ENCODE measurements around the gene PRRT1.
A peak's percentile ranks its signal among the peaks of the same experiment; 100 is the strongest.

PRRT1 gene

DNA sequence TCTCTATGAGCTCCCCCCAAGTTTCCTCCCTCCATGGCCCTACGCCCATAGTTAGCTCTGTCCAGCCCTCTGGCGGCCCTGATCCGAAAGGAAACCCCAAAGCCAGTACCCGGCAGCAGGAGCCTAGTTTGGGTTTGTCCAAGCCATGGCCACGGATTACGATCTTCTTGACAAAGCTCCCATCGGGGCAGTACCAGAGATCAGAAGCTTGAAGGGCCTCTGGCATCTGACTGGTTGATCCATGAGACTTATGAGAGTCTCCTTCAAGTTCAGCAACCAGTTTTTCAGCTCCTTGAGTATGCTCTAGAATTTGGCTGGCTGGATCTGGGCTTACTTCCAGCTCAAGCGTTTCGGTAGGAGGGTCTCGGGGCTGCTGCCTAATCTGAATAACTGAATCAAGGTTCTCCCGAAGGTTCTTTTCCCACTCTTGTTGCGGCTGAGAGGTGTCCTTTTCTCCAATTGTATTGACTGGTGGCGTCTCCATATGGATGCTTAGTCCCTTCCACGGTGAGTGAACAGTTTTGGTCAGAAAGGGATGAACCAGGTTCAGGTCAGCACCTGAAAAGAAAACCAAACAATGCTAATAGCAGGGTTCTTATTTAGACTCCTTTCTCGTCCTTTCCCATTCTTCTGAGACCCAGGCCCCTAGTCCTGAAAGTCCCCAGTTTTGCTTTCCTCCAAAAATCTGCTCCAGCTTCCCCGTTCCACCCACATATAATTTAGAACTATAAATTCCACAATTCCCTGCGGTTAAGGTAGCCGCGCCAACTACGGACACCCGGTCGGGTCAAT, 22.2 kb downstream of the PRRT1 start:
- Histone ChIP-seq H3K4me3 (ENCODE audit: low read depth, low read length) (peak overlapping the region; percentile 84), H3K27ac (ENCODE audit: low read depth, low read length) (peak overlapping the region; percentile 27; the same call in 1 of the 2 replicates), H3K79me2 (ENCODE audit: control insufficient read depth, insufficient read depth, low read length, unreplicated experiment) (peaks cover 24% of the 10 kb centered on the region), H3K27me3 (ENCODE audit: insufficient read depth, low read length) (no peaks in the 10 kb centered on the region), H3K4me1 (ENCODE audit: control insufficient read depth, insufficient read depth, low read length, unreplicated experiment) (peaks cover 23% of the 10 kb centered on the region), H3K36me3 (ENCODE audit: insufficient read depth, low read length) (no peaks in the 10 kb centered on the region), H2AFZ (ENCODE audit: low read length, unreplicated experiment) (peak overlapping the region; percentile 74)

DNA sequence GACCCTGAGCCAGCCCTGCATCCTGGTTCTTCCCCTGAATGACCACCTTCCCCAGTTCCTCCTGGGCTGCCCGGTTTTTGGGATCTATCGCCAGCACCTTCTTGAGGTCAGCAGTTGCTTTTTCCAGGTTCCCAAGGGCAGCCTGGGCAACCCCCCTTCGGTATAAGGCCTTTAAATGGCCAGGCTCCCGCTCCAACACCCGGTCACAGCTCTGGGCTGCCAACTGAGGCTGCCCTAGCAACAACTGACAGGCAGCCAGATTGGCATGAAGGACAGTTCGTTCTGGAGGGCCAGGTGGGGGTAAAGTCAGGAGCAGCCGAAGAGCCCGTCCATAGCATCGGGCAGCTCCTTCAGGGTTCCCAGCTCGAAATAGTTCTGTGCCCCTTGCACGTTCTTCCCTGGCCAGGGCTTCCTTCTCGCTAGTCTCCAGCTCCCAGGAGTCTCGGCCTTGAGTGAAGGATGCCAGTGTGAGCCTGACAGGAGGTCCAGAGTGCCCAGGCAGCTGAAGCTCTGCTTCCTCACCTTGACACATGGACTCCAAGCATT, 22.9 kb downstream of the PRRT1 start:
- Histone ChIP-seq H3K4me1 (ENCODE audit: control insufficient read depth, insufficient read depth, low read length, unreplicated experiment) (peaks cover 21% of the 10 kb centered on the region), H3K79me2 (ENCODE audit: control insufficient read depth, insufficient read depth, low read length, unreplicated experiment) (peaks cover 24% of the 10 kb centered on the region), H3K36me3 (ENCODE audit: insufficient read depth, low read length) (no peaks in the 10 kb centered on the region), H2AFZ (ENCODE audit: low read length, unreplicated experiment) (no peak overlapping the region), H3K4me3 (ENCODE audit: low read depth, low read length) (peak overlapping the region; percentile 84), H3K27ac (ENCODE audit: low read depth, low read length) (peak overlapping the region; percentile 28), H3K27me3 (ENCODE audit: insufficient read depth, low read length) (no peaks in the 10 kb centered on the region)

DNA sequence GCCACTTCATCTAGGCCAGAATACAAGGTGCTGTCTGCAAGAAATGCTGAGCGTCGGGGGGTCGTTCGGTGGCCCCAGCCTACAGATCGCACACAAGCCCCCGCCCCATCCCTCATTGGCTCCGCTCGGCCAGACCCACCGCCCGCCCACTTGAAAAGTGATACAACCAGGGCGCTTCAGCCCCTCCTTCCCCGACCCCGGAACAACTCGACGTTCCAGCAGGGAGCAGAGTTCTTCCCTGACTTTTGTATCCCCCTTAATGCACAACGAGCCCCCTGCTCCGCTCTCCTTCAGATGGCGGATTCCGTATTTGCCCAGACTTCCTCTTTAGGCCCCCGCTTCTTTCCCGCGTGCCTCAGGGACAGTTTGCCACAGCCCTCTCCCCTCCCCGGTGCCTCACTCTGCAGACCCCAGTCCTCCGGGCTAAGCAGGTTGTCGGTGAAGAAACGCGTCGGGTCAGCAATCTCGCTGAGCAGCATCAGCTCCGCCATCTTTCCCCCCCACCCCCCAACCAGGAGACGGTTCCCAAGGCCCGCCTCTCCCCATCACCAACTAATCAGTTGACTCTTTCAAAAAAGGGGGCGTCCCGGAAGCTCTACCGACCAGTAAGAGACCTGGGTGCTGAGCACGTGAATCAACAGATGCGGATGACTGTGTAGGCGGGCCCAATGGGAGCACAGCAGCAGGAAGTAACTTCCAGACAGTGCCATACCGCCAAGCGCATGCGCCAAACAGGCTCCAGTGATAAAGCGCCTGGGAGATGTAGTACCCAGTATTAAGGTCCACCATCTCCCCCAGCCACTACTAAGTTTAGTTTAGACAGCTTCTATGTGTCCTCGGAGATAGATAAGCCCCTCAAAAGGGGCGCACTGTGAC, 23.8 kb downstream of the PRRT1 start, which contains the start of gene ATF6B:
ATF6B (minus strand) TSS at position 530 of the 876 bp plus-strand sequence; CDS start at position 491, 39 bp downstream.
- peak within 1 kb of the TSS; percentile 69 for H3K27ac ChIP-seq (ENCODE audit: low read depth, low read length)
- H3K4me1 ChIP-seq (ENCODE audit: control insufficient read depth, insufficient read depth, low read length, unreplicated experiment): peaks cover 20% of the 10 kb centered on the region

DNA sequence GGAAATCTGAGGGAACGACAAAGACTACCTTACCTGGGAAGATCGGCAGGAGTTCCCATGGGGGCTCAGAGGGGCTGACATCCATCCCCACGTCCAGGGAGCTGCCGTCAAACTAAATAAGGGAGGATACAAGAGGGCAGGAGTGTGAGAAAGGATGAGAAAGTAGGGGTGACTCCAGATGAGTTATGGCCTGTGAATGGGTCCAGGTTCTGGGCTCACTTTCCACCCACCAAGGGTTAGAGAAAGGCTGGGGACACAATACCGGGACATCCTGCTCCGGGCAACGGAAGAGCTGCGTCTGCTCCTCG, 24.4 kb downstream of the PRRT1 start:
- H3K36me3 ChIP-seq (ENCODE audit: insufficient read depth, low read length): no peaks in the 10 kb centered on the region
- H3K4me1 ChIP-seq (ENCODE audit: control insufficient read depth, insufficient read depth, low read length, unreplicated experiment): peaks cover 20% of the 10 kb centered on the region
- H3K79me2 ChIP-seq (ENCODE audit: control insufficient read depth, insufficient read depth, low read length, unreplicated experiment): peaks cover 24% of the 10 kb centered on the region
- H2AFZ ChIP-seq (ENCODE audit: low read length, unreplicated experiment): peak overlapping the region; percentile 49
- peak overlapping the region; percentile 69; the same call in 1 of the 2 replicates for H3K27ac ChIP-seq (ENCODE audit: low read depth, low read length)
- no peaks in the 10 kb centered on the region for H3K27me3 ChIP-seq (ENCODE audit: insufficient read depth, low read length)
- peak overlapping the region; percentile 84 for H3K4me3 ChIP-seq (ENCODE audit: low read depth, low read length)

More for the DNA sequence above, 23.8 kb downstream of the PRRT1 start, which contains the start of gene ATF6B:
- no peaks in the 10 kb centered on the region for H3K27me3 ChIP-seq (ENCODE audit: insufficient read depth, low read length)
- peaks cover 24% of the 10 kb centered on the region for H3K79me2 ChIP-seq (ENCODE audit: control insufficient read depth, insufficient read depth, low read length, unreplicated experiment)
- peak within 1 kb of the TSS; percentile 49 for H2AFZ ChIP-seq (ENCODE audit: low read length, unreplicated experiment)
- H3K4me3 ChIP-seq (ENCODE audit: low read depth, low read length): peak within 1 kb of the TSS; percentile 84
- H3K36me3 ChIP-seq (ENCODE audit: insufficient read depth, low read length): no peaks in the 10 kb centered on the region

DNA sequence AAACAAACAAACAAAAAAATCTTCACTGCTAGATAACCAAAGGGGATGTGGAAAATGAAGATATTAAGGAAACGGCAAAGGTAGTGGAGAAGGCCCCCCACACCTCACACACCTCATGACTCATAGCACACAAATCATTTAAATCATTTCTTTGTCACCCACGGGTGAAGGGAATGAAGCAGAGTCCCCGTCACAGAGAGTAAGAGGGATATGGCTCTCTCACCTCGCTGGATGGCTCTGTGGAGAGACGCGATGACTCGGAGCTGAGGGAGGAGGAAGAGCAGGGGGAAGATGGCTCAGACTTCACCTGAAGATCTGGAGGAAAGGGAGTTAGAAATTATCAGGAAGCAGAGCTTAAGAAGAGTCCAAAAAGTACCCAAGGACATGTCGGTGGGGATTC, 24.9 kb downstream of the PRRT1 start:
- H3K27me3 ChIP-seq (ENCODE audit: insufficient read depth, low read length): no peaks in the 10 kb centered on the region
- no peak overlapping the region for H2AFZ ChIP-seq (ENCODE audit: low read length, unreplicated experiment)
- peak overlapping the region; percentile 69; the same call in 1 of the 2 replicates for H3K27ac ChIP-seq (ENCODE audit: low read depth, low read length)
- peak overlapping the region; percentile 84 for H3K4me3 ChIP-seq (ENCODE audit: low read depth, low read length)
- H3K4me1 ChIP-seq (ENCODE audit: control insufficient read depth, insufficient read depth, low read length, unreplicated experiment): peaks cover 20% of the 10 kb centered on the region
- peaks cover 24% of the 10 kb centered on the region for H3K79me2 ChIP-seq (ENCODE audit: control insufficient read depth, insufficient read depth, low read length, unreplicated experiment)
- H3K36me3 ChIP-seq (ENCODE audit: insufficient read depth, low read length): 0 out of 2 replicates have a peak, but pooled peaks cover 4% of the 10 kb centered on the region

DNA sequence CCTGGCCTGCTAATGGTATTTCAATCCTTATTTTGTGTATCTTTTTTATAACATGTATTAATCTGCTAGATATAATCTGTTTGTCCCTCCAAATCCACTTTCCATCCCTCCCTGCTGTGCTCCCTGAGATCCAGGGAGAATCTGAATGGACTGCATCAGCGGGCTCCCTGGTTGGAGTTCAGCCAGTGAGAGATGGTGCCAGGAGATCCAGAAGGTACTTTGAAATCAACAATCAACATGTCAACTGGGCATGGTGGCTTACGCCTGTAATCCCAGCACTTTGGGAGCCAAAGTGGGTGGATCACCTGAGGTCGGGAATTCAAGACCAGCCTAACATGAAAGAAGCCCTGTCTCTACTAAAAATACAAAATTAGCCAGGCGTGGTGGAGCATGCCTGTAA, 28.1 kb downstream of the PRRT1 start:
- Histone ChIP-seq H3K27ac (ENCODE audit: low read depth, low read length) (no peak overlapping the region), H3K4me1 (ENCODE audit: control insufficient read depth, insufficient read depth, low read length, unreplicated experiment) (peaks cover 13% of the 10 kb centered on the region), H3K4me3 (ENCODE audit: low read depth, low read length) (no peak overlapping the region), H3K27me3 (ENCODE audit: insufficient read depth, low read length) (no peaks in the 10 kb centered on the region), H2AFZ (ENCODE audit: low read length, unreplicated experiment) (no peak overlapping the region), H3K79me2 (ENCODE audit: control insufficient read depth, insufficient read depth, low read length, unreplicated experiment) (peaks cover 14% of the 10 kb centered on the region), H3K36me3 (ENCODE audit: insufficient read depth, low read length) (0 out of 2 replicates have a peak, but pooled peaks cover 4% of the 10 kb centered on the region)

DNA sequence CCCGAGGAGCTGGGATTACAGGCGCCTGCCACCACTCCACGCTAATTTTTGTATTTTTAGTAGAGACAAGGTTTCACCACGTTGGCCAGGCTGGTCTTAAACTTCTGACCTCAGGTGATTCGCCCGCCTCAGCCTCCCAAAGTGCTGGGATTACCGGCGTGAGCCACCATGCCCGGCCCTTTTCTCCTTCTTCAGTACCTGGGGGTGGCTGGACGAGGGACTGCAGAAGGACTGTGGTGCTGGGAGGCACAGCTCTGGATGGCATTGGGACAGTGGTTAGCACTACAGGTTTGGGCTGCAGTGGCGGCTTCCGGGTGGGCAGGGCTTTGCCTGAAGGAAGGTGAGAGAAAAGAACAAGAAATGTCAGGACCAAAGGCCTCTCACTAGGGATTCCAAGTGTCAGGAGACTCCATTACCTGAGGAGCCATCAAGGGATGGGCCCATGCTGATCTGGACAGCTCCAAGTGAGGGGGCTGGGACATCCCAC, 31.1 kb downstream of the PRRT1 start:
- Histone ChIP-seq H3K4me3 (ENCODE audit: low read depth, low read length) (no peak overlapping the region), H3K79me2 (ENCODE audit: control insufficient read depth, insufficient read depth, low read length, unreplicated experiment) (no peaks in the 10 kb centered on the region), H3K36me3 (ENCODE audit: insufficient read depth, low read length) (peaks cover 11% of the 10 kb centered on the region; the same call in 1 of the 2 replicates), H3K27ac (ENCODE audit: low read depth, low read length) (no peak overlapping the region), H3K4me1 (ENCODE audit: control insufficient read depth, insufficient read depth, low read length, unreplicated experiment) (peaks cover 9% of the 10 kb centered on the region), H2AFZ (ENCODE audit: low read length, unreplicated experiment) (no peak overlapping the region), H3K27me3 (ENCODE audit: insufficient read depth, low read length) (no peaks in the 10 kb centered on the region)

DNA sequence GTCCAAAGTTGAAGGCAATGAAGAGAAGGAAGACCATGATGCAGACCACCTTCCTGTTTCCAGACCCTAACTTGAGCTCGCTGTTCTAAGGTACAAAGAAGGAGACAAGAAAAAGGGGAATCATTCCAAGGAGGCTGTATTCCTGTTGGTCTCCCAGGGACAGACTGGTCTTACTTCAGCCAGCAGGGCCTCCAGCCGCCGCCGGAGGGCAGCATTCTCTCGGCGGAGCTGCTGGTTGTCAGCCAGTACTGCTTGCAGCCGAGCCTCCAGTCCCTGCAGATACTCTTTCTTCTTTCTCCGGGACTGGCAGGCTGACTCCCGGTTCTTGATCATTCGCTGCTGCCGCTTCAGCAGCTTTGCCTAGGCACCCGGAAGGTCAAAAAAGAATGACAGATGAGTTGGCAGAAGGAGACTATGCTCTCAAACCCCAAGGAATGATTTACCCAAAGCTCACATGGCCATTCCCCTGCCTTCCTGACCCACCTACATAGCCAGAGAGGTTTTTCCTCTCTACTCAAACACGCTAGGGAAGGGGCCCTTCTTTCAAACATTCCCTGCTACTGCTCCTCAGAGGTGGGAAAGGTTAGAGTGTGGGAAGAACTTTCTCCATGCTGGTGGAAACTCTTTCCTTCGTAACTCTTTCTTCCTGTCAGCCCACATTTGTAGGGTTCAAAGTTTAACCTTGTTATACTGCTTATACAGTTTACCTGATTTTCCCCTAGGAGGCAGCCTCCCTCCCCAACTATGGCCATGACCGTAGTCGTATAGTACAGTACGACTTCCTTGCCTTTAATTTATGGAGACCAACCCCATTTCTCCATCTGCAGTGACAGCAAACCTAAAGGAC, 32.7 kb downstream of the PRRT1 start:
- no peak overlapping the region for H3K4me3 ChIP-seq (ENCODE audit: low read depth, low read length)
- H3K36me3 ChIP-seq (ENCODE audit: insufficient read depth, low read length): peaks cover 11% of the 10 kb centered on the region; the same call in 1 of the 2 replicates
- H3K79me2 ChIP-seq (ENCODE audit: control insufficient read depth, insufficient read depth, low read length, unreplicated experiment): no peaks in the 10 kb centered on the region
- peaks cover 22% of the 10 kb centered on the region for H3K4me1 ChIP-seq (ENCODE audit: control insufficient read depth, insufficient read depth, low read length, unreplicated experiment)
- H3K27me3 ChIP-seq (ENCODE audit: insufficient read depth, low read length): no peaks in the 10 kb centered on the region
- peak overlapping the region; percentile 1; the same call in 1 of the 2 replicates for H3K27ac ChIP-seq (ENCODE audit: low read depth, low read length)
- no peak overlapping the region for H2AFZ ChIP-seq (ENCODE audit: low read length, unreplicated experiment)

DNA sequence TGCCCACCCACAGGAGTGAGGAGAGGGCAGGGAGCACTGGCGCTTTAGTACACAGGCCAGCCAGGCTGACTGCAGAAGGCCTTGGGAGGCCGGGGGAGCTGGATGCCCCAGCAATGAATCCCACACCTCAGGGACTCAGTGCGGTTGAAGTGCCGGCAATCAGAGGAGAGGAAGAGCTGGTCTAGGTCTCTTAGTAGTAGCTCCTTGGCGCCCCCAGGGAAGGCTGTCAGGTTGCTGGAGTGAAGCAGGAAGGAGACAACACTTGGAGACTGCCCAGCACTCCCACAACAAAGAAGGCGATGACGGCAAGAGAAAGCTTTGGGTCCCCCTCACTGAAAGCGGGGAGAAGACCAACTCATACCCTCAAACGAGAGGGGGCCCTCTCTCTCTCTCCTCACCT, 34.3 kb downstream of the PRRT1 start:
- H3K4me3 ChIP-seq (ENCODE audit: low read depth, low read length): no peak overlapping the region
- H2AFZ ChIP-seq (ENCODE audit: low read length, unreplicated experiment): no peak overlapping the region
- no peaks in the 10 kb centered on the region for H3K79me2 ChIP-seq (ENCODE audit: control insufficient read depth, insufficient read depth, low read length, unreplicated experiment)
- peaks cover 11% of the 10 kb centered on the region; the same call in 1 of the 2 replicates for H3K36me3 ChIP-seq (ENCODE audit: insufficient read depth, low read length)
- H3K27ac ChIP-seq (ENCODE audit: low read depth, low read length): no peak overlapping the region; the same call in 1 of the 2 replicates
- H3K27me3 ChIP-seq (ENCODE audit: insufficient read depth, low read length): no peaks in the 10 kb centered on the region
- H3K4me1 ChIP-seq (ENCODE audit: control insufficient read depth, insufficient read depth, low read length, unreplicated experiment): peaks cover 34% of the 10 kb centered on the region
